IMR-90 (cell line): ENCODE data around the gene TRAF3IP3. TPM values are rescaled to one million over a fixed set of nuclear protein-coding genes. Genes with fewer than 3 reads are reported as not detected.
A peak's percentile ranks its signal among the peaks of the same experiment; 100 is the strongest.

Experiments used
- ATAC-seq: fragments of 200-7000 bp; cut with Tn5 transposase; 2 replicates; pipeline ENCODE4 v1.9.1; 2020; ENCODE audit warnings: low read depth, mild to moderate bottlenecking, moderate library complexity
- BruUV-seq: library from RNA; stranded (reverse); fragments of 400-500 nt; replicated peaks from 2 replicates; lab custom pipeline; 2021; lab: Mats Ljungman, UMichigan
- CTCF ChIA-PET: fragments of 300-600 bp; formaldehyde crosslinking; extraction: SDS; loops from one replicate; lab custom pipeline; 2021; ENCODE audit warnings: antibody characterized with exemption; lab: Yijun Ruan, JAX
- POLR2A ChIA-PET: fragments of 300-600 bp; sonication (Branson Sonifier 250); formaldehyde crosslinking; loops from one replicate; lab custom pipeline; 2022; ENCODE audit warnings: antibody characterized with exemption; ENCODE audit not compliant: unreplicated experiment; lab: Charles Lee
- DNase-seq: peaks from one replicate; pipeline ENCODE4 v3.0.0; 2013
- H2AFZ ChIP-seq: replicated peaks from 2 replicates; pipeline ENCODE3; 2013; ENCODE audit warnings: low read length, mild to moderate bottlenecking; ENCODE audit not compliant: poor library complexity
- H2AK5ac ChIP-seq: 2 replicates; pipeline ENCODE4 v1.6.1; 2013; ENCODE audit warnings: low read depth, low read length, inconsistent platforms
- H2AK9ac ChIP-seq: replicated peaks from 2 replicates; pipeline ENCODE3; 2013; ENCODE audit warnings: mild to moderate bottlenecking, low read depth, low read length, moderate library complexity; ENCODE audit not compliant: poor library complexity
- H2BK120ac ChIP-seq: 2 replicates; pipeline ENCODE4 v1.6.1; 2013; ENCODE audit warnings: low read depth, low read length, inconsistent platforms
- H2BK15ac ChIP-seq: 3 replicates; pipeline ENCODE4 v1.6.1; 2013; ENCODE audit warnings: low read depth, low read length, inconsistent platforms
- H2BK20ac ChIP-seq: 2 replicates; pipeline ENCODE4 v1.6.1; 2013; ENCODE audit warnings: low read depth, mild to moderate bottlenecking, inconsistent platforms, low read length, moderate library complexity
- H2BK5ac ChIP-seq: 2 replicates; pipeline ENCODE4 v1.6.1; 2013; ENCODE audit warnings: mild to moderate bottlenecking, low read depth, low read length, inconsistent platforms; ENCODE audit not compliant: poor library complexity, severe bottlenecking
- H3K14ac ChIP-seq: replicated peaks from 2 replicates; pipeline ENCODE4 v1.6.1; 2013; ENCODE audit warnings: low read depth, low read length, inconsistent platforms
- H3K18ac ChIP-seq: 2 replicates; pipeline ENCODE4 v1.6.1; 2013; ENCODE audit warnings: low read depth, low read length, control low read depth
- H3K23ac ChIP-seq: 2 replicates; pipeline ENCODE4 v1.6.1; 2013; ENCODE audit warnings: low read depth, low read length, inconsistent platforms
- H3K27ac ChIP-seq: 2 replicates; pipeline ENCODE4 v1.5.1; 2013; ENCODE audit warnings: mild to moderate bottlenecking, control low read depth, low read length; ENCODE audit not compliant: insufficient read depth
- H3K27me3 ChIP-seq: 2 replicates; pipeline ENCODE4 v1.6.1; 2013; ENCODE audit warnings: low read length; ENCODE audit not compliant: control insufficient read depth, insufficient read depth
- H3K36me3 ChIP-seq: 2 replicates; pipeline ENCODE4 v1.6.1; 2013; ENCODE audit warnings: low read length, mixed read lengths; ENCODE audit not compliant: control insufficient read depth, insufficient read depth
- H3K4ac ChIP-seq: 2 replicates; pipeline ENCODE4 v1.6.1; 2013; ENCODE audit warnings: low read depth, low read length, inconsistent platforms
- H3K4me1 ChIP-seq: 2 replicates; pipeline ENCODE4 v1.6.1; 2013; ENCODE audit warnings: low read length, mixed read lengths; ENCODE audit not compliant: control insufficient read depth, insufficient read depth
- H3K4me2 ChIP-seq: 2 replicates; pipeline ENCODE4 v1.6.1; 2013; ENCODE audit warnings: low read depth, mild to moderate bottlenecking, control low read depth, low read length, moderate library complexity
- H3K4me3 ChIP-seq: 2 replicates; pipeline ENCODE4 v1.5.1; 2013; ENCODE audit warnings: low read depth, mild to moderate bottlenecking, control low read depth, low read length, moderate library complexity; ENCODE audit not compliant: insufficient read depth
- H3K56ac ChIP-seq: 2 replicates; pipeline ENCODE4 v1.6.1; 2013; ENCODE audit warnings: low read length, inconsistent platforms; ENCODE audit not compliant: insufficient read depth; ENCODE audit errors: extremely low read depth
- H3K79me1 ChIP-seq, 2 experiments: 2 replicates each; pipeline ENCODE4 v1.6.1; 2013; ENCODE audit warnings: low read length in 2 of 2, inconsistent platforms in 1 of 2, low read depth in 1 of 2
- H3K9ac ChIP-seq: 2 replicates; pipeline ENCODE4 v1.6.1; 2013; ENCODE audit warnings: low read depth, low read length, control low read depth
- H3K9me1 ChIP-seq: 2 replicates; pipeline ENCODE4 v1.6.1; 2013; ENCODE audit warnings: low read length, inconsistent platforms; ENCODE audit not compliant: insufficient read depth
- H3K9me3 ChIP-seq: 2 replicates; pipeline ENCODE4 v1.6.1; 2013; ENCODE audit warnings: low read length; ENCODE audit not compliant: control insufficient read depth, insufficient read depth
- H4K20me1 ChIP-seq: 2 replicates; pipeline ENCODE4 v1.6.1; 2013; ENCODE audit warnings: low read length, inconsistent platforms; ENCODE audit not compliant: insufficient read depth
- H4K5ac ChIP-seq: 2 replicates; pipeline ENCODE4 v1.6.1; 2013; ENCODE audit warnings: mild to moderate bottlenecking, low read depth, low read length, control low read depth
- H4K8ac ChIP-seq, 2 experiments: 2 replicates each; pipeline ENCODE4 v1.6.1; 2013; ENCODE audit warnings: low read depth in 2 of 2, low read length in 2 of 2, control low read depth in 1 of 2, inconsistent platforms in 1 of 2
- H4K91ac ChIP-seq: 2 replicates; pipeline ENCODE4 v1.6.1; 2013; ENCODE audit warnings: low read depth, low read length, inconsistent platforms; ENCODE audit not compliant: insufficient read depth
- BHLHE40 ChIP-seq: fragments of 150-350 bp; IDR thresholded peaks from 2 replicates; pipeline ENCODE4 v1.6.1; 2016; ENCODE audit warnings: mild to moderate bottlenecking, low read depth, low read length
- CHD1 ChIP-seq: IDR thresholded peaks from 2 replicates; pipeline ENCODE4 v1.6.1; 2012; ENCODE audit warnings: low read depth, low read length, improper control_type of control experiment
- CTCF ChIP-seq: conservative IDR thresholded peaks from 2 replicates; pipeline ENCODE4 v1.5.1; 2012; ENCODE audit warnings: mild to moderate bottlenecking, low read depth, low read length, improper control_type of control experiment
- ELK1 ChIP-seq: fragments of 150-350 bp; IDR thresholded peaks from 2 replicates; pipeline ENCODE4 v1.6.1; 2016; ENCODE audit warnings: low read depth, mild to moderate bottlenecking, low read length, moderate library complexity, borderline replicate concordance
- FOS ChIP-seq: fragments of 150-350 bp; IDR thresholded peaks from 2 replicates; pipeline ENCODE4 v1.6.1; 2016; ENCODE audit warnings: low read depth, low read length
- MAFK ChIP-seq: IDR thresholded peaks from 2 replicates; pipeline ENCODE4 v1.6.1; 2012; ENCODE audit warnings: low read depth, low read length, improper control_type of control experiment
- MAZ ChIP-seq: IDR thresholded peaks from 2 replicates; pipeline ENCODE4 v1.6.1; 2012; ENCODE audit warnings: low read depth, mild to moderate bottlenecking, low read length, improper control_type of control experiment, moderate library complexity, borderline replicate concordance
- MXI1 ChIP-seq: IDR thresholded peaks from 2 replicates; pipeline ENCODE4 v1.6.1; 2012; ENCODE audit warnings: low read depth, mild to moderate bottlenecking, low read length, moderate library complexity, borderline replicate concordance
- NFE2L2 ChIP-seq: fragments of 150-350 bp; IDR thresholded peaks from 2 replicates; pipeline ENCODE4 v1.6.1; 2016; ENCODE audit warnings: low read depth, mild to moderate bottlenecking, low read length
- POLR2A ChIP-seq: IDR thresholded peaks from 2 replicates; pipeline ENCODE4 v1.6.1; 2012; ENCODE audit warnings: mild to moderate bottlenecking, low read depth, low read length
- RAD21 ChIP-seq: IDR thresholded peaks from 2 replicates; pipeline ENCODE4 v1.6.1; 2012; ENCODE audit warnings: low read length, improper control_type of control experiment
- RCOR1 ChIP-seq: IDR thresholded peaks from 2 replicates; pipeline ENCODE4 v1.6.1; 2012; ENCODE audit warnings: mild to moderate bottlenecking, low read length, improper control_type of control experiment; ENCODE audit not compliant: insufficient replicate concordance
- RFX5 ChIP-seq: IDR thresholded peaks from 2 replicates; pipeline ENCODE4 v1.8.0; 2012; ENCODE audit warnings: low read depth, mild to moderate bottlenecking, low read length, moderate library complexity
- SMC3 ChIP-seq: fragments of 150-350 bp; IDR thresholded peaks from 2 replicates; pipeline ENCODE4 v1.6.1; 2016; ENCODE audit warnings: low read depth, mild to moderate bottlenecking, antibody characterized with exemption, low read length, moderate library complexity
- USF2 ChIP-seq: fragments of 150-350 bp; IDR thresholded peaks from 2 replicates; pipeline ENCODE4 v1.6.1; 2017; ENCODE audit warnings: mild to moderate bottlenecking, antibody characterized with exemption, low read length, low read depth
- WGBS, 2 experiments: methylation state at CpG; one replicate each; pipeline versions ENCODE4 v1.1.5 to v1.1.7; 2013; ENCODE audit warnings: missing lambda C conversion rate in 2 of 2; ENCODE audit not compliant: insufficient read length in 1 of 2; ENCODE audit errors: extremely low coverage in 2 of 2; 5-methylcytosine and 5-hydroxymethylcytosine counted together
- dilution Hi-C: fragments of 300-500 bp; cut with HindIII; formaldehyde crosslinking; loops from one replicate; pipeline ENCODE4 v1.14.3; 2018; ENCODE audit warnings: low sequenced_read_pairs; ENCODE audit not compliant: unreplicated experiment
- in situ Hi-C: fragments of 300-500 bp; cut with MboI; formaldehyde crosslinking; loops from 3 replicates; pipeline ENCODE4 v1.14.3; 2019; ENCODE audit warnings: low sequenced_read_pairs, inconsistent platforms, mixed read lengths
- intact Hi-C: fragments of 100-400 bp; cut with micrococcal nuclease; formaldehyde crosslinking; loops from 2 replicates; pipeline ENCODE4 v1.10.0; 2022
- polyA plus RNA-seq, 3 experiments: library from polyadenylated mRNA; depleted of rRNA; stranded (reverse); fragments of >200 nt; gene quantifications; 2 replicates each; pipeline ENCODE4 v1.2.3, GENCODE V29; 2012; ENCODE audit warnings: low replicate concordance in 1 of 3
- total RNA-seq: library from RNA; depleted of rRNA; stranded (reverse); fragments of >200 nt; gene quantifications from 2 replicates; pipeline ENCODE4 v1.2.3, GENCODE V29; 2012

Gene TRAF3IP3
- total and polyA plus RNA-seq, 2 of the 4 experiments (the other 2 are of a cell fraction) = 0.12 to 0.18 TPM

GRCh38 chr1:209770636-209771415, 15.0 kb downstream of the TRAF3IP3 start:
- BruUV-seq = no TSS peak
- no peak overlapping the region for H3K4me2 ChIP-seq
- TF ChIP-seq RAD21 = no peak
- TF ChIP-seq ELK1 = no peak
- TF ChIP-seq CHD1 = no peak
- no peak for TF ChIP-seq MAFK
- no peak for TF ChIP-seq RCOR1
- TF ChIP-seq FOS = no peak
- TF ChIP-seq MAZ = no peak
- no peak for TF ChIP-seq POLR2A
- TF ChIP-seq RFX5 = no peak
- no peak for TF ChIP-seq NFE2L2
- TF ChIP-seq SMC3 = no peak
- TF ChIP-seq BHLHE40 = no peak
- TF ChIP-seq USF2 = no peak
- TF ChIP-seq CTCF = no peak
- no peak for TF ChIP-seq MXI1

More at GRCh38 chr1:209770636-209771415, 15.0 kb downstream of the TRAF3IP3 start:
- no peaks in the 10 kb centered on the region for H3K36me3 ChIP-seq
- no peak overlapping the region for H3K9ac ChIP-seq
- ATAC-seq (no peak), DNase-seq (no peak)
- H3K9me3 ChIP-seq = no peaks in the 10 kb centered on the region
- H3K18ac ChIP-seq = no peak overlapping the region
- H4K8ac ChIP-seq = no peak overlapping the region
- H3K4ac ChIP-seq = no peak overlapping the region; the same call in 1 of the 2 replicates
- H2BK120ac ChIP-seq = no peak overlapping the region
- ChIA-PET POLR2A (no interaction called here), CTCF (no interaction called here)
- no peak overlapping the region for H3K23ac ChIP-seq
- no peak overlapping the region for H4K5ac ChIP-seq
- no peak overlapping the region for H3K56ac ChIP-seq
- H3K4me1 ChIP-seq = peaks cover 11% of the 10 kb centered on the region
- no peak overlapping the region for H4K91ac ChIP-seq
- no peak overlapping the region for H2AK5ac ChIP-seq
- no peak overlapping the region for H2AFZ ChIP-seq
- intact Hi-C loops (no loop called here), dilution Hi-C loops (no loop called here), in situ Hi-C loops (no loop called here)
- no peak overlapping the region for H3K4me3 ChIP-seq
- 98% methylated on average over 10 of the region's 17 CpGs; no CpG with 5 or more reads in 1 of the 2 experiments for WGBS, 2 experiments
- no peak overlapping the region for H3K27ac ChIP-seq
- peaks cover 0 to 12% of the 10 kb centered on the region in 2 experiments; a peak in 2 of 4 replicates for H3K79me1 ChIP-seq
- peak overlapping the region; percentile 31 for H2BK5ac ChIP-seq
- H2BK20ac ChIP-seq = no peak overlapping the region
- H3K9me1 ChIP-seq = peaks cover 25% of the 10 kb centered on the region
- H2AK9ac ChIP-seq = no peak overlapping the region
- no peak overlapping the region for H3K14ac ChIP-seq
- no peaks in the 10 kb centered on the region for H4K20me1 ChIP-seq
- no peak overlapping the region for H2BK15ac ChIP-seq
- no peaks in the 10 kb centered on the region for H3K27me3 ChIP-seq
